Stimulated activated CD4-positive, alpha-beta T cell treated with anti-CD3 and anti-CD28 coated beads, Interleukin-1b, Interleukin-23, amount 100 ng/mL, for 24 hours (primary cell): ENCODE measurements around the gene HOXB8.
A peak's percentile ranks its signal among the peaks of the same experiment; 100 is the strongest.

Experiments used
- DNase-seq, 4 experiments: peaks; one replicate each; pipeline ENCODE4 v3.0.0-alpha.2; 2020; ENCODE audit warnings: low read depth in 4 of 4, low spot score in 1 of 4

Gene HOXB8

DNA sequence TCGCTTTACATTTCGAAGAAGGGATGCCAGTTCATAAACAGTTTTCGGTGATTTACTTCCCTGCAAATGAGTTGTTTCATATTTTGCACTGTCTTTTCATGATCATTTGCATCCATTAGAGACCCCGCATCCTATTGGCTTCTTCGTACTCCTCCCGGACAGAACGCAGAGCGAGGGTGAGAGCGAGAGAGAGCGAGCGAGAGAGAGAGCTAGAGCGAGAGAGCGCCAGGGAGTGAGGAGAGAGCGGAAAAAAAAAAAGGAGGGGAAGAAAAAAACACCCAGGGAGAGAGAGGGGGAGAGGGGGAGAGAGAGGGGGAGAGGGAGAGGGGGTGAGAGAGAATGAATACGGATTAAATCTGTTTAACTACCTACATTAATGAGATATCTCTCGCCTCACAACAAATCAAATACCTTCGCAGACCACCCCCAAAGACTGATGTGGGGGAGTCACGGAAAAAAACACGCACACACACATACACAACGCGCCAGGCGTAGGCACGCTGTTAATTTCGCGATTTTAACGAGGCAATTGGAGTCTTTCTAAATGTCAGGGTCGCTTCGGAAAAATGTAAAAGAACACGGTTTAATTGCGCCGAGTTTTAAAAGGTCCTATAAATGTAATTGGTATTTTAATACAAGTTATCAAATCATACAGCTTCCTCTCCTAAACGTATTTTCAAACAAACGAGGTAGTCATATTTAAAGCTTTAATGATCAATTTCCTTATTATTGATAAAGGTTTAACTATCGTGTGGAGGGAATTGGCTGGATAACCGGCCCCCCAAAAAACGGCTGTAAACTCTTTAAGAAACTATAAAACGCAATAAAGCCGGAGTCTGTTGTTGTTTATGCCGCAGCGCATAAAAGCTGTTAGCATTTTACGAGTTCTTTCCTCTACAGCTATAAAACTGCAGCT lies at the start of gene HOXB8:
HOXB8 (minus strand) TSS at position 246 of the 916 bp plus-strand sequence. CDS start 588 bp downstream, outside the sequence.
- no peak for DNase-seq

DNA sequence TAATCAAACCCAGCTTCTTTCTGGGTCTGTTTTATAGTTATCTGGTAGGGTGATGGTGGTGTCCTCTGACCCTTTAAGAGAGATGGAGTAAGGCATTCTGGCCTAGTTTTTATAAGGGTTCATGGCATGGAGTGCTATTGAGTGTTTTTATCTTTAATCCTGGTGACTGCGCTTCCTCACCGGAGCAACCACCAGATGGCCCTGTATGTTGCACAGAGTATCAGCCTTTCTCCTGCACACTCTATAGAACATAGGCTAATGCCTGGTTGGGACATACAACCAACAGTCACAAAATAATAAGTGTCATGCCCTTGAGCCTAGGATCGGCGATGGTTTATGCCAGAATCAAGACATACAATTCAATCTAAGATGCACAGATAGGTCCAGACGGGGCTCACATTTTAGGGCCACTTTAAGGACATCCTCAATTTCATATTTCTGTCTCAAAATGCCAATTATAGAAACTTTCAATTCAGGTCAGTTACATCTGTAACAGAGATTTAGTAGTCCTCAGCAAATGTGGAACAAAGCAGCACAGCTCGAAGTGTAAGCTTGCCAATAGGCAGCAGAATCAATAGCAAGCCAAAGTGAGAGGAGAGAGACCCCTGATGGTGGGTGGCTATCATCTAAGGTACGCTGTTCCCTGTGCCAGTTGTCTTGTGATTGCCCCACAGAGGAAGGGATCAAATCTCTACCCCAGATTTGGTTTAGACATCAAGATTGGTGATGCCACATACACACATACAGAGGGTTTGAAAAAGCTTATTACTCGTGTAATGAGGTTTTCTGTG lies 48.2 kb upstream of the HOXB8 start:
- no peak for DNase-seq

DNA sequence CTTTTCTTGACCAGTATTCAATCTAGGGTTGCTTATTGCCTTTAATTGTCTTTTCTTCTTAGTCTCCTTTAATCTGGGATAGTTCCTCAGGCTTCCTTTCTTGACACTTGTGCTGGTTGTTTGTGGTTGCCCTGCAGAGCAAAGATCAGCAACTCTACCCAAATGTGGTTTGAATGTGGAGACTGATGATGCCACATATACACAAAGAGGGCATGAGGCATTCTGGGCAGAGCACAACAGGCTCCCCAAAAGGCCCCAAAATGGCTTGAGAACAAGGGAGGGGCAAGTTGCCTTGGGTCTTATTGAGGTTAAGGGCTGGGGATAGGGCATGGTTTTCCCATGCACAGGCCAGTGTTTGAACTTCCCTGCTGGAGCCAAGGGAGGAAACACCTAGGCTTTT lies 40.8 kb upstream of the HOXB8 start:
- no peak for DNase-seq

DNA sequence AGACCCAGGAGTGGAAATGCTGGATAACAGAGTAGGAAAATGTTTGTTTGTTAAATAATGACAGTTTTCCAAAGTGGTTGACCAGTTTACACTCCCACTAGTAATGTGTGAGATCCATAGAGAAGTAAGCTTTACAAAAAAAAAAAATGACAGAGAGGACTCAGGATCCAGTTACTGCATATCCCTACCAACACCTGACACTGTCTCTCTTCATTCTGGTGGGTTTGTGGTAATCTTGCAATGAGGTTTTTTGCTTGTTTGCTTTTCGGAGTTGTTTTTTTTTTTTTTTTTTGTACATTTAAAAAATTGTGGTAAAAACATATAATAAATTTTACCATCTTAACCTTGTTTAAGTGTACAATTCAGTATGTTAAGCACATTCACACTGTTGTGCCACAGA lies 34.6 kb upstream of the HOXB8 start:
- no peak for DNase-seq

DNA sequence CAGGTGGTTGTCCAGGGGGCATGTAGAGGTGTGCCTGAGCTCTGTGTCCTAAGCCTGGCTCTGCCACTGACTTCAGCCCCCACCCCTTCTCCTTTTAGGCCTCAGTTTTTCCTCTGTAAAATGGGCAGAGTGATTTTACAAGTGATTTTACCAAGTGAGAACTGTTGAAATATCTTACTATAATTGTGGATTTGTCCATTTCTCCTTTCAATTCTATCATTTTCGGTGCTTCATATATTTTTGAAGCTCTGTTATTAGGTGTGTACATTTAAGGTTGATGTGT lies 32.8 kb upstream of the HOXB8 start:
- no peak for DNase-seq

DNA sequence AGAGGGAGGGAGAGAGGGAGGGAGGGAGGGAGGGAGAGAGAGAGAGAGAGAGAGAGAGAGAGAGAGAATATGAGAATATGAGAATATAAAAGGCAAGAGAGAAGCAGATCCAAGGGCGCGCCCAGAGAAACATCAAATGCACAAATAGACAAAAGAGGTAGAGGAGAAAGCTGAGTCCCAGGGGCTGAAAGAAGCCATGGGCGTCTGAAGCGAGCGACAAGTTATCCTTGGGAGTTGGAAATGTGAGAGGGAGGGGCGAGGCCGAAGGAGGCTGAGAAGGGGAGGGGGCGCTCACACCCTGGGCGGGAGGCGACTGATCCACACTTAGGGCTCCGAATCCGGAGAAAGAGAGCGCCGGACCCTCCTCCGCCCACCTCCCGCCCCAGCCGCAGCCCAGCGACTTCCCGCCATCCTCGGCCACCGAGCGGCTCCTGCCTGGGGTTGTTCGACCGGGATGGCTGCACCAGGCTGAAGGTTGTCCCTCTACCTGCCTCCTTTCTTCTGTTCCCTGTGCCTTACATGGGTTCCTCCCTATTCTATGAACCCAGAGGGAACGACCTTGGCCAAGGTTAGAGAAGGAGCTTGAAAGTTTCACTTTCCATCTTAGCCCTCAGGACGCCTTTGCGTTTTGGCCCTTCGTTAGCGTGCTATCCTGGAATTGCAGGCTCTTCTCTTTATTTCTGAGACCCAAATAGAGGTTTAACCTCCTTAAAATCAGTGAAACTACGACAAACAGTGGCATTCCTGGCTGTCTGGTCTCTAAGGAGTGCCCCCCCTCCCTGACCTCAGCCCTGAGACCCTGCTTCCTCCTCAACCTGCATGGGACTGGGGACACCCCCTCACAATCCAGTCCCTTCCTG lies 32.2 kb upstream of the HOXB8 start:
- no peak for DNase-seq

DNA sequence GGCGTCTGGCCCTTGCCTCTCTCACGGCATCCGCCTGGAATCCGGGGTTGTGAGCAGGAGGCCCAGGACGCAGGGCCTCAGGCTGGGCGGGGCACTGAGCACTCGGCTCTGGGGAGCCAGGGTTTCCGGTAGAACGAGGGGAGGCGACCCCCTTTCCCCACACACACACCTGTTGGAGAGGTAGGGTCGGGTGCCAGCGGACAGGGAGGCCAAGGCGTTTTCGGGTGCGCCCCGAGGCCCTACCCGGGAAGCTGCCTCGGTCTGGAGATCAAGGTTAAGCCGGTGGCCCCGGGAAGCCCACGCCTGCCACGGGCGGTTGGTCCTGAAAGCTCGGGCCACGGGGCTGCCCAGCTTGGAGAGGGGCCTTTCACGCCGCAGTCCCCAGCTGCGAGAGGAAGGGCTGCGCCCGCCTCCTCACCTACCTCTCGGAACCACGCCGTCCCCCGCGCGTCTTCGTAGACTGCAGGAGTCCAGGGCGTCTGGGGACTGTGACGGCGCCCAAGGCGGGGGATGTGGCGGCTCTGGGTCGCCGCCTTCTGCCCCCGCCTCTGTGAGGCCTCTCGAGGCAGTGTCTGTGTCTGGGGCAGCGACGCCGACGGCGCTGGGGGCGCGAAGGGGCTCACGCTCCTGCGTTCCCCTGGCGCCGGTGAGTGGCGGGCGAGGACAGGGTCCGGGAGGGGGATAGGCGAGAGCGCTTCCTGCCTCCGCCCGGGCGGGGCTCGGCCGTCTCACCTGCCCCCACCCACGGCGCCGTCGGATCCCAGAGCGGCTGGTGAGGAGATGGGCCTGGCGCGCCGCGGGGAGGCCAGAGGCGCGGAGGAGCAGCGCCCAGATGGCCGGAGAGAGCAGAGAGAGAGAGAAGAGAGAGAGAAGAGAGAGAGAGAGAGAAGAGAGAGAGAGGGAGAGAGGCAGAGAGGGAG lies 31.4 kb upstream of the HOXB8 start:
- peak in 1 of 4 experiments; percentile 13 for DNase-seq

DNA sequence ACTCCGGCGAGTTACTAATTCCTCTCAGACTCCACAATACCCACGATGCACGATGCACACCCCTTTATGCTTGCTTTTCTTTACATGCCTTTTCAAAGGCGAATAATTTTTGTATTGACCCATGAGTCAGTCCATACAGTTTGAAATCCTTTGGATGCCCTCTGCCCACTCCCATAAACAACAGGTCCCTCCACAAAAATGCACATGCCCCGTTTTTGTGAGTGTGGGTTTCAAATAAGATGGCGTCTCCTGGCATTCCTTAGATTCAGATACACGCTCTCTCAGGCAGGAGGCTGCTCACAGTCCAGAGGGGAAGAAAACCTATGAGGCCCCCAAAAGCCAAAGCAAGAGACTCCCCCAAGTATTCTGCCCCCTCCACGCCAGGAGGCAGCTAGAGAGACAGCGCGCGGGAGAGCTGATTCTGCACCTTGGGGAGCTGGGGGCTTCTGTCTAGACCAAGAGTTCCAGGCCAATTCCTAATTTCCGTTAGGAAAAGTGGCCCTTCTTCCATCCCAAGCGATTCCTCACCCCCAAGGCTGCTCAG lies 30.6 kb upstream of the HOXB8 start:
- DNase-seq: no peak

DNA sequence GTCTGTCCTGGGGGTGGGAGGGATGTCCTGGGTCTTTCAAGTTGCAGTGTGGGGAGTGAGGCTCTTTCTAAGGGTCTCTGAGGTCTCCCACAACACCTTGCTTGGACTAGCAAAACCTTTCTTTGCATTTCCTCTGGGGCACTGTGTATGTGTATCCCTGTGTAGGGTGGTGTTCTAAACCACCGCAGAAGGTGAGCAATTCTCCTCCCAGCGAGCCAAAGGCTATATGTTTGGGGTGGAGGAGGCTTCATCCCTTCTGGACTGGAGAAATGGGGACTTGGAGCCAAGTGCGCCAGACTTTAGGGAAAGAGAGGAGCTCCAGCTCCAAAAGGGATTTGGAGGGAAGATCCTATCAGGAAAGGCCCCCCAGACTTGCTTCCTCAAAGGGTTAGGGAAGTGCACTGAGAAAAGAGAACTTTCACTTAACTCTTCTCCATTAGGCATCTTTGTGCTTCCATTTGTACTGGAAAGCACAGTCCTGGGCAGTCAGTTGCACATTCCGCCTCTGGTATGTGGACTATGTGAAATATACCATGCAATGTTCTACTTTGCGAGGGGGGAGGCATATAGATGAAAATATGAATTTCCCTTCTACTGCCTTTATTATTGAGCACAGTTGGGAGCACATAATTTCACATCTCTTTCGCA lies 29.9 kb upstream of the HOXB8 start:
- no peak for DNase-seq

DNA sequence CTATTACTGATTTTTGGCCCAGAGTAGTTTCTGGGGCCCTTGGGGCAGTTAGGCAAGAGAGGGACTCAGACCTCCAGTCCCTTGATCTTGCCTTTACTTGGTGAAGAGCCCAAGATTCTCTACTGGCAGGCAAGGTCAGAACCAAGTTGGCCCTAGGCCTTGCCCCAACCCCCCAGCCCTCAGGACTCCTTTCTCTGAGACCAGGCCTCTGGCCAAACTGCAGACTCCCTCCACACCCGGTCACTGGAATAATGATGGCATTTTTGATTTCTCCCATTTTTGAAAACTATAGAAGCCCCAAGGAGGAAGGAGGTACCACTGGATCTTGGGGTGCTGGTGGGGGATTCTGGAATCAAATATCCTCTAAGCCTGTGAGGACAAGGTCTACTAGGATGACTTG lies 29.1 kb upstream of the HOXB8 start:
- DNase-seq: no peak

DNA sequence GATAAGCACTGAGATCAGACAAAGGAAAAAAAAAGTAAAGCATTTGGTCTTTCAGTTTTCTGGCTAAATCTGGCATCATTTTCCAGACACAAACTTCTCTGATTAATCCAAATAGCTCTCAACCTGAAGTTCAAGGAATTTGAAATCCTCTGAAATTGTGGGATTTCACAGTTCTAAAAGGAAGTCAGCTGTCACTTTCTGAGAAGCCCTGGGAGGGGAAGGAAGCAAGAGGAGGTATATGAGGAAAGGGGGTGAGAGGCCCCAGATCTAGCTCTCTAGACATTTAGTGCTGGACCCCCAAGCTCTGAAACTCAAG lies 28.6 kb upstream of the HOXB8 start:
- DNase-seq: no peak

DNA sequence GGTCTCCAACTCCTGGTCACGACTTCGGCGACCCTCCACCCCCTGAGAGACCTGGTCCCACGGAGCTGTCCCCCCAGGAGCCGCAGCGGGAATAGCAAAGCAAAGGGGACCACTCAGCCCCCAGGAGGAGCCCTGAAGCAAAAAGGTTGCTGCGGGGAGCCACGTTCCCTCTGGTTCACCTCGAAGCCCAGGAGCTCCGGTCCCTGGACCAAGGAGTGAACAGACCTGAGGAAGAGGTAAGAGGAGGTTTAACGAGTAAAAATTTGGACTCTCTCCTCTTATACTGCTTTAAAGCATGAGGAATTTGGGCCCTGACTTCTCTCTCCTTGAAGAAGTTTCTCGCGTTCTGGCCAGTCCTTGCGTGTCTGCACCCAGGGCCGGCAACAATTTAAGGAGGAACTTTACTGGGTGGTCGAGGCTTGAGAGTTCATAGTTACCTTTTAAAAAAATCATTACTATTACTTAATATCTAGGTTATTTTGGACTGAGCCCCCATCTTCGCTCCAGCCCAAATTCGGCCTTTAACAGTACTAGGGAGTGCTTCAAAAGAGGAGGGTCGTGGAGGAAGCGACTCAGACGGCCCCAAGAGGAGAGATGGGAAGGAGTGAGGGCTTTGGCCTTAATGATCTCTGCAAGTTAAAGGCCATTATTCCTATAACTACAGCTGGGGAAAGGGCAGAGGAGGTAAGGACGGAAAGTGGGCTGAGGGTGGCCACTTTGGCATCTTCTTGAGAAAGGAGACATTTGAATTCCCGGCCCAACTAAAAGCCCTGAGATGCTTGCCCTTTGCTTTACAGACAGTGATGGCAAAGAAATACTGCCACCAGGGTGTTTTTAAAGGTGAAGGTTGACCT lies 28.0 kb upstream of the HOXB8 start:
- DNase-seq: no peak

DNA sequence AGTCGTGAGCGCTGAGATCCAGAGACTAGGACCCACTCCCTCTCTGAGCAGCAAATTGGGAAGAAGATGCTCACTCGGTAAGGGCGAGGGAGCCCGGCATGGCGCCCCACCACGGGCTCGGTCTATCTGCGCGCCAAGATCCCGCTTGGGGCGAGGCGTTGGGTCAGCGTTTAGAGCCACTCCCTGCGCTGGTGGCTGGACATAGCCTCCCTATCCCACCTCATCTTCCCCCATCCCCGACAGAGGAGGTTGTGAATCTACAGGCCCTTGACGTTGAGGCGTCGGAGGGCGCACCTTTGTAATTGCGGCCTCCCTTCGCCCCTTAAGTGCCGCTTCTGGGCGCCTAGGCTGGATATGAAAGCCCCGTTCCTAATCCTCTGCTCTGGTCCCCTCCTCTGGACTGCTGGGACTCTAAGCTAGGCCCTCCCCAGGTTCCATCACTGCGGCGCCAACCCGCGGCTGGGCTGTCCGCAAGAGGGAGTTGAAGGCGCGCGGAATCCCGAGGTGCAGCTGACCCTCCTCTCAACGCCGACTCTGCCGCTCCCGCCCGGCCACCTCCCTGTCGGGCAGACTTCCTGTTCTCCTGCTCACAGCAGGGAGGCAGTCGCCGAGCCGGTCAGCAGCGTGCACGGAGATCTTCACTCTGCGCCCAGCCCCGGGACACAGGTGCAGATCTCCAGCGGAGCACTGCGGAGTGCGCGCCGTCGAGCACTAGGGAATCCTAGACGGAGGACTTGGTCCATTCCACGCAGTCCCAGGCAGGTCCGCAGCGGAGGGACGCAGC lies 27.2 kb upstream of the HOXB8 start:
- no peak for DNase-seq

DNA sequence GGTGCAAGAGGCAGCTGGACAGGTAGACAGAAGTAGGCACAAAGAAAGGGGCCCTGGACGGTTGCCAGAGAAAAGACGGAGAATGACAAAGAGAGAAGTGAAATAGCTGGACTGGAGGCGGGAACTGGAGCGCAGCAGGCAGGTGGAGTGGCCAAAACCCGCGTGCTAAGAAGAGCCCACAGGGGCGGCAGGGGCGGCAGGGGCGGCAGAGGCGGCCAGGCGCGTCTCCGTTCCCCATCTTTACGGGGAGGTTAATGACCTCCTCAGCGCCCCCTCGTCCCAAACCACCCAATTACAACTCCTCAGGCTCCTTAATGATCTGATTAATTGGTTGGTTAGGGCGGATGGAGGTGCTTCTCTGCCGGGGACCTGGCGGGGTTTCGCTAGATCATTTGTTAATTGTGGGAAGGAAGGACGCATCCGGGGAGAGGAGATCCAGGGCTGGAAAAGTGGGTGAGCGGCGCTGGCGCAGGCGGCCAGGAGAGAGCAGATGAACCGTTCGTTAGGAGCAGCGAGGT lies 26.5 kb upstream of the HOXB8 start:
- no peak for DNase-seq

DNA sequence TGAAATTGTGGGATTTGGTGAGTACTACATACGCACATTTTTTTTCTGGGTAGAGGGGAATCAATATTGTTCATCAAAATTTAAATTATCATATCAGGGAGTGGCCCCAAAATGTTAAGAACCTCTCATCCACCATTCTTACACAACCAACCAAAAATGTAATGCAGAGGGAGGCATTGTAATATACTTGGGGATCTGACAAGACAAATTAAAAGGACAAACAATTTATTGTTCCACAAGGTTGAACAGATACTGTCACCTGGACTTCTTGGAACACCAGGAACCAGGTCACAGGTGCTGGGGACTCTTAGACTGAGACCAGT lies 25.7 kb upstream of the HOXB8 start:
- DNase-seq: no peak

DNA sequence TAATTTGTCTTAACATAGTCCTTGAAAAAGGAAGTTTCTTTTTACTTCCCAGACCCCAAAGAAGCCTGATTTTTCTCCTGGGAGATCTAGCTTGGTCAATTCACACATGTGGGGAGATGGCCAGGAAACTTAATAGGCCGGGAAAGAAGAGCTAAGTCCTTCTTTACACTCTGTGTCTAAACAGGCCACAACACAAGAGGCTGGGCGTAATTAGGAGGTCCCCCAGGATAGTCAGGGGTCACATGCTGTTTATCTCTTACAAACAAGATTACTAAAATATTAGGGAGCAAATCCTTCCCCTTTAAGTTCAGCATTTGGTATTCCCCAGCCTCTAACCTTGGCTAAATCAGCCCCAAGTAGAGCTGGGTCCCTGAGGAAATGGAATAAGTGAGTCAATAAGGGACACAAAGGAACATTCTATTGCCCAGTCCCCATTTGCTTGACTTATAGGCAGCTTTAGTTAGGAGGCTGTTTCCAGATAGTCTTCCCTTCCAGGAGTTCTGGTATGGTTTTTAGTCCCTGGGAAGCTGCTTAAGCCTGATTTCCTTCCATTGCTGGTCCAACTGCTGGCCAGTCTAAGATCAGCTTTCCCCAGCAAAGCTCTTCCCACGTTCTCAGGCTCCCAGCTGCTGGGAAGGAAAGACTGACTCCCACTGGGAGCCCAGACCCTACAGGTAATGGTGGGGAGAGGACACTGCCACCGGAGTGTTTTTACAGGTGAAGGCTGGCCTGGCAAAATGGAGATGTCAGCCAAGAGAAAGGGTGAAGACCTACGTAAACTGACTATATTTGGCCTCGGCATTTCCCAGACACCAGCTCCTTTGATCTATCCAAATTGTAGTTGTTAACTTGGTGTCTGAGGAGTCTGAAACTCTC lies 25.1 kb upstream of the HOXB8 start:
- no peak for DNase-seq

DNA sequence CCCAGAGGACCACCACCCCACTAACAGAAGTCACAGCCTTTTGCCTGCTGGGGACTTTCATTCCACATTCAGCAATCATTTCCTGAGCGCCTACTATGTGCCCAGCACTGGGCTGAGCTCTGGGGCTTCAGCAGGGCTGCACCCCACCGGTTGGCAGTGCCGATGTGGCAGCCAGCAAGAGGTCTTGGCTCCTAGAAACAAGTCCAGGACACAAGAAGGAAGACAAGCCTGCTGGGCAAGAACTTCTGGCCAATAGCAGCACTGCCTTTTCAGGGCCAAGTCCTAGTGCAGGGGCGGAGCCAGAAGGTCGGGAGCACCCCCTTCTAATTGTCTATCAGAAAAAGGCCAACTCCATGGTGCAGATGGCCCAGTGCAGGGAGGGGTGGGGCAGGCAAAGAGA lies 24.0 kb upstream of the HOXB8 start:
- DNase-seq: no peak
